Left kidney (tissue), 2 donors: ENCODE measurements around the gene STARD13. TPM values are rescaled to one million over a fixed set of nuclear protein-coding genes. Genes with fewer than 3 reads are reported as not detected.

Experiments used
- DNase-seq: peaks from one replicate; pipeline ENCODE4 v3.0.0-alpha.2; 2013
- polyA plus RNA-seq: library from polyadenylated mRNA; unstranded; fragments of 120-200 nt; gene quantifications from one replicate; pipeline ENCODE4 v1.2.1, GENCODE V29; 2013; ENCODE audit not compliant: insufficient read length

The STARD13 gene
- polyA plus RNA-seq, 1 donor = 21.3 TPM

DNA sequence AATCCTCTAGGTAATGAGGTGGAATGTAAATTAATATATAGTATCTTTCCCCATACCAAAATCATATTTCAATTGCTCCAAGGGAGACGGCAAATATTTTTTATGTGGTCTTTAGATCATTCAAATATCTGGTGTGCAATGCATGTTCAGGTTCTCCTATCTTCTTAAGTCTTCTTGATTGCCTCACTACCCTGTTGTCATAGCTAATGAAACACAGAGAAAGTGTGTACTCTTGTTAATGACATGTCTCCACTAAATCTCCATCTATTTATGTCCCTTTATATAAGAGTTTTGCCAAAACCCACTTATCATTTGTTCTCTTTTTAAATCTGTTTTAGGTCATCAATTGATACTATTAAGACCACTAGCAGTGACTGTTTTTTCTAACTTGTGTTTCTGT, 6.6 kb downstream of the STARD13 start:
- DNase-seq = no peak

DNA sequence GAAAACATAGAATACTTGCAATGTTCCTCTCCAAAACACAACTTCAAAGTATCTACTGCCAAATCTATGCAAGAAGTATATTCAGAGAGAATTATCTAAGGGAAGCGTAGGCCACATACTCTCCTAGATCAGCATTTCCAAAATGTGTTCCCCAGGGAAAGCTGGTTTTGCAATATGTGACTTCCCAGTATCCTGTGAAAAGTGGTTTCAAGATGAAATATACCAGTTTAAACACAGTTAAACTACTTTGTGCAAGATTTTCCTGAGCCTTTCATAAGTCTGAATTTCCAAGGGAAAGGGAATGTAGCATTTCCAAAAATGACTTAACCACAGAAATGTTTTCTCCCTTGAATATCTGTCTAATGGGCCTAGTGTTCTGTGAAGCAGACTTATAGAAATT, 7.6 kb downstream of the STARD13 start:
- no peak for DNase-seq

DNA sequence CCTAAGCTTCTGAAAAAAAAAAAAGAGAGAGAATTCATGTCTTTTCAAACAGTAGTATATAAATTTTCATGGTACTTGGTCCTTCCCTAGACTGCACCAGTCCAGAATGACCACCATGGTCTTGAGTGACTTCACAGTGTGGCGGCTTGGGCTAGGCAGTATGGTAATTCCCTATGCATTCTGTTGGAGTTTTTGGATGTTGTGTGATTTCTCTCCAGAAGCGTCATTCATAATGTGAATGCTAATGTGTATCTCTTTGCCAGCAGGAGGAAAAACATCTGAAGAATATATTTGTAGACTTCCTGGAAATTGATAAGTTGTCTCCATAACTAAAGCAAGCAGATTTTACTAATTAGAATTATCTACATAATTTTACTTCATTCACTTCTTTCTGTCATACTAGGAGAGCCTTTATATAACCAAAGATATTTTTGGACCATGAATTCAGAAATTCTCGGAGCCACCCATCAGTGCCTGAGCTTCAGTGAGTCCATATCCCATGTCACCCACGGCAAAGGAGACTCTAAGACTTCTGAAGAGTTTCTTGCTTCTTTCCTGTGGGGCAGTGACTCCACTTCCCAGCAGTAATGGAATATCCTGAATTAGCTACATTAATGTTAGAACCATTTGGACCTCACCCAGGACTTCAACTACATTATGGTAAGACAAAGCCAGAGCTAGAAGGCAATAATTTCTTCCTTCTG, 8.4 kb downstream of the STARD13 start:
- DNase-seq = no peak

DNA sequence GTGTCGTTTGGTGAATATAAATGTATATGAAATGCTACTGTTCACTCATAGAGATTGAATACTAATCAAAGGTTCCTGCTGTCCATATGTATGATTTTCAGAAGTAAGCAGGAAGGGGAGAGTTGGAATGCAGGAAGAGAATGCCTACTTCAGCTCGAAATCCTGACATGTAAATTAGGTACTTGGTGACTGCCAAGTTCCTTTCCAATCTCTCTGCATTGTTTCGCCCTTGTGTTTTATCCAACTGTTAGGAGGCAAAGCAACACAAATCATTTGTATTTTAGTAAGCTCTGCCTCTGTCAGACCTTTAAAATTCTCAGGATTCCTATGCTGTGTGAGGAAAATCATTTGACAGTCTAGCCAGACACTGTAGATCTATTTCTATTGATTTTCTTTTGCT, 9.0 kb downstream of the STARD13 start:
- DNase-seq = no peak

DNA sequence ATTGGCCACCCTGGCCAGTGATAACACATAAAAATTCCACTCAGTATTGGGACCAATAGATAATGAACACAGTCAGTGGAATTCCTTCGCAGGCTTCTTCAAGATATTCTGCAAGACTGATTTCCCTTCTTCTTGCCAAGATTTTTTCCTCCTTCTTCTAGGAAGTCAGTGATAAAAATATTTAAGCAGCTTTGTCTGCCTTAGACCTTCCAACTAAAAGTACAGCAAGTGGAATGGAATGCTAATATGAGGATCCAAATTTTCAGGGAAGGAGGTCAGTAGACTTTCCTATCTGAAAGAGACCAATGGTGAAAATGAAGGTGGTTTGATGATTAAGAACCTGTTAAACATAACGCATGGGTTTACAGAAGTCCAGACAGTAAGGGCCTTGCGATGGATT, 9.6 kb downstream of the STARD13 start:
- no peak for DNase-seq

DNA sequence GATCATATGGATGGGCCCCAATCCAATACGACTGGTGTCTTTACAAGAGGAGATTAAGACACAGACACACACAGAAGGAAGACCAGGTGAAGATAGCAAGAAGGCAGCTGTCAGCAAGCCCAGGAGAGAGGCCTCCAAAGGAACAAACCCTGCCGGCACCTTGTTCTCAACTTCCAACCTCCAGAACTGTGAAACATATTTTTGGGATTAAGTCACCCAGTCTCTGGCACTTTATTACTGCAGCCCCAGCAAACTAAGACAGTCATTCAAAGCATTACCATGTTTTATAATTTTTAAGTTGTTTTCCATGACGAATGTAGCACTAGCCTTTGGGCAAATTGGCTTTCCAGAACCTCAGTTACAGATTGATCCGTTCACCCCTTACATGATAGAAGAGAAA, 11.3 kb downstream of the STARD13 start:
- DNase-seq = no peak

DNA sequence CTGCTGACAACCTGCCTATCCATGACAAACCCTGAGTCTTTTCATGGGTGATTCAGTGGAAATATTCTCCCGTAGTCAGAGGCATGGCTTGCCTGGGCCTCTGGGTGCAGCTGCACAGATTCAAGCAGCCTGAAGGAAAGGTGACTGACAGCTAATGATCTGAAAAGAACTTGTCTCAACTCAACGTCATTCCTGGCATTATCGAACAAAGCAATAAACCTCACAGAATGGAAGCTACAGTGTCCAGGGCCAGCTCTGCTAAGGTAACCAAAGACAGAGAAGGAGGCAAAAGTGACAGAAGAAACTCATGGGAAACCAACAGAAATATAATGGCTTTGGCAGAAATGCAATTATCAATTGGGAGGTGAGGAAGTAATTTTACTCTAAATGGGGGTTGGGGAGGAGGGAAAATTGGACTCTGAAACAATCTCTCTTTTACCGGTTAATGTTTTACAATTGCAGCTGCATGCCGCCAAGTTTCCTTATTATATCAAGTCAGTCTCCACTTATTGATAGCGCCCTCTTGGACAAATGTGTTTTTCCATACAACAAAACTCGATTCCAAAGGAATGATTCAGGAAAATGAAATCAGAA, 12.9 kb downstream of the STARD13 start:
- DNase-seq = no peak

DNA sequence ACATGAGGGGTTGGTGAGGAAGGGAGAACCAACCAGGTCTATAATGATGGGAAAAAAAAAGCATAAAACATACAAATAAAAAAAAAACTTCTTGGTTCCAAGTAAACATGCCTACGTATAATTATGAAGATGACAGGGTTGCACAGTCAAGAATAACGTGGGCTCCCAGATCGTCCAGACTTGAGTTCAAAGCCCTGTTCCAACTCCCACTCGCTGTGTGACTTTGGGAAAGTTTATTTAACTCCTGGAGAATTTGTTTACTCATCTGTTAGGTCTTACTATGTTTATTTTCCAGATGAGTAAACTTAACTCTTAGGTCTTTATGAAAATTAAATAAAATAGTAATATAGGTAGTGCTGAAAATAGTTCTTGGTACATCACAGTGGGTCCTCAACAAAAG, 13.8 kb downstream of the STARD13 start:
- DNase-seq = no peak

DNA sequence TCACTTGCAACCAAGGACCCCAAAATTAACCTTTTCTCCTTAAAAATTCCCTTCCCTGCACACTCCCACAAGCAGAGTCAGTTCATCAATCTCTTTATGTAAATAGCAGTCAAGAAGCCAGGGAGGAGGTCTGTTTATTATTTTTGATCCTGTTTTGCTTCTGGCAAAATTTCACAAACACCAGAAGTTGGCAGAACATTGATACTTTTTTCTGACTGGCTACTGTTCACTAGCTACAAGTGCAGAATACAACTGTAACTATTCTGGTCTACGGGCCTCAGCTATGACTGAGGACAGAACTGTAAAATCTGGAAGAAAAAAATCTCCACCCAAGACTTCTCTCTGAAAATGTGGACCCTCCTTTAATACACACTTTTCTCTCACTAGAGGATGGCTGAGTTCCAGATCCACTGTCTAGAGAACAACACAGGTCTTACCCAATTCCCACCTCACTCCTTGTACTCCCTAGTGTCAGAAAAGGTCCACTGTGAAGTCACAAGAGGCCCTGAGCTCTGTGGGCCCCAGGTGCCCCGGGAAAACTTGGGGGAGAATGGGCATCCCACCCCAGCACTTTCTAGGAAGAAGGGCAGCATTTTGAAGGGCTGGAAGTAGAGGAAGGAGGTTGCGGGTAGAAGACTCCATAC, 14.5 kb downstream of the STARD13 start:
- DNase-seq = no peak

DNA sequence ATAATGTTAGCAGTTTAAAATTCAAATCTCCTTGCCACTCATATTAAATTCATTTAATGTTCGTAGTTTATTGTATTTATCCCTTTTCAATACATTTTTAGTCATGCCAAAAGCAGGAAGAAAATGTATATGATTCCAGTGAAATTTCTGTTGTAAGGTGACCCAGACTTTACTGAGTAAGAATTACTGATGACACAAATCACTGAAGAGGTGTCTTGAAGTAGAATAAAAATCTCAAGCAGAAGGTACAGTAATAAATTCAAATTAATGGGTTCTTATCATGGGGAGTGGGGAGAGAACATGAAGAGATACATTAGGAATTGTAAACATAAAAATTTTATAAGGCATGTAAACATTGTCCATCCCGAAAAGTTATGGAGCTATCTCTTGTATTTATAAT, 19.9 kb downstream of the STARD13 start:
- DNase-seq = no peak

DNA sequence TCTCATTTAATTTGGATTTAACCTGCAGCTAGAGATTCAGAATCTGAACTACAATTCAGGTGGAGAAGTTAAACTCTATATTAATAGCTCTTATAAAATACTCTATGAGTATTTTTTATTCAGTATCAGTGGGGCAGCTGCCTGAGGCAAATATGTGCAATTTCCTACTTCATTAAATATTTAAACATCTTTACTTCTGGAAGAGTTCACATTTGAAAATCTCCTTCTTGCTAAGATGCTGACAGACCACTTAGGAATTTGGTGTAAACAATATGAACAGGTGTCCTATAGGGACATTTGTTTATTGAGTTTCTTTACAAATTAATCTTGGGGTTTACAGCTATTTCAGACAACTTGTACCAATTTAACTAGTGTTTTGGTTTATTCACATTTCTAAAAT, 20.4 kb downstream of the STARD13 start:
- no peak for DNase-seq

DNA sequence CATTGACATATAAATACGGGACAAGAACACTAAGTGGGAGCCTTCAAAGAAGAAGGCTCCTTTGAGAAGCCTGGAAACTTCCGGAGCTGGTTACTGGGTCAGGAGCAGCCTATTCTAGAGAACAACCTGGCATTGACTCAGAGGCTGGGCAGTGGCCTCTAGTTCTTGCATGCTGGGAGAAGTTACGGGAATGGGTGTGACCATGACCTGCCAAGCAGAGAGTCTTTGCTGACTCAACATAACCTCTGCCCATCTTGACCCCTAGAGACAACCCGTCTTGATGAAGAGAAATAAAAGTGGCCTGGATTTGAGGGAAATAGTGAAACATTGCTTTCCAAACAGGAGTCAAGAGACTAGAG, 21.0 kb downstream of the STARD13 start:
- no peak for DNase-seq

DNA sequence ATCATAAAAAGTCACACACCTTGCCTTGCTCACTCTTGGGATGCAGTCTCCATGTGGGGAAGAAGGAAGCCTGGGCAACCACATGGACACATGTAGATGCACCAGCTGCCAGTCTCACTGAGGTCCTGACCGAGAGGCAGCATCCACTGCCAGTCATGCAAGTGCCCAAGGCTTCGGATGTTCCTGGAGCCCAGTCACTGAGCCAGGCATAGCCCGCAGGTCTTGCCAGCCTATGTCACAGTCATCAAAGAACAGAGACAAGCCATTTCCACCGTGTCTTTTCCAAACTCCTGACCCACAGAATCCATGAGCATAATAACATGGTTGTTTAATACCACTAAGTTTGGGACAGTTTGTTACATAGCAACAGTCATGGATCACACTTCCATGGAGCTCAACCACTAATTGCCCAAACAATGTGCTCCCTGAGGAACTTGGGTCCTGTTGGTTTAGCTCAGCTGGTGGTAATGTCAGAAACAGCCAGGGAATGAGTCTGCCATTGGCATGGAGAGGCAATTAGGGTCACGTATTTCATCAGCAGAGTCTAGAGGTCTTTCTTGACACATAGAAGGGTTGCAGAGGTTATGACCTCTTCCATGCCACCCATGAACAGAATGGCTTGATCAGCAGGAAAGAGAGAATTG, 21.5 kb downstream of the STARD13 start:
- no peak for DNase-seq

DNA sequence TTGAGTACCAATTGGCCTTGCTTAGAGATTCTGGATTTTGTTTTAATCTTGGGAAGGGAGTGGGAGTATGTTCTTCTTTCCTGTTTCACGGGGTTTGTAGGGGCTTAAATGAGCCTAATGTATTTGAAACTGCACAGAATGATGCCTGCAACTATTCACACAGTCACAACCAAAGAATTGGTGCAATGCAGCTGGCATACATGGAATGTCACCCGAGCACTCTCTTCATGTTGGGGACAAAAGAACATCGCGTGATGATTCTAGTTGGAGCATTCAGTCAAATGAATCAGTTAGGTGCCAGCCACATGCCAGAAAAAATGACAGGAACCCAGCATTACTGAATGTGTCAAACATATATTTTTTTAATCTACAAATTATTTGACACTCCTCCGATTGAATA, 22.1 kb downstream of the STARD13 start:
- DNase-seq = no peak

DNA sequence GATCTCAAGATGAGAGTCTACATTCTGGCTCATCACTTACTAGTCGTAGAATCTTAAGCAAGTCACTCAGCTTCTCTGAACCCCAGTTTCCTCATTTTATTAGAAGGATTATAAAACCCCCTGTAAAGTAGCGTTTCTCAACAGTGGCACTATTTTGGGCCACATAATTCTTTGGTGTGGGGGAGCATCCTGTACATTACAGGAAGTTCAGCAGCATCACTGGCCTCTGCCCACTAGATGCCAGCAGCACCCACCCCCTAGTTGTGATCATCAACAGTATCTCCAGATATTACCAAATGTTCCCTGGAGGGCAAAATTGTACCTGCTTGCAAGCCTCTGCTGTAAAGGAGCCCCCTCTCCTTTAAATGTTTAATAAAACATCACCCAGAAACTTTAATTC, 22.6 kb downstream of the STARD13 start:
- no peak for DNase-seq

DNA sequence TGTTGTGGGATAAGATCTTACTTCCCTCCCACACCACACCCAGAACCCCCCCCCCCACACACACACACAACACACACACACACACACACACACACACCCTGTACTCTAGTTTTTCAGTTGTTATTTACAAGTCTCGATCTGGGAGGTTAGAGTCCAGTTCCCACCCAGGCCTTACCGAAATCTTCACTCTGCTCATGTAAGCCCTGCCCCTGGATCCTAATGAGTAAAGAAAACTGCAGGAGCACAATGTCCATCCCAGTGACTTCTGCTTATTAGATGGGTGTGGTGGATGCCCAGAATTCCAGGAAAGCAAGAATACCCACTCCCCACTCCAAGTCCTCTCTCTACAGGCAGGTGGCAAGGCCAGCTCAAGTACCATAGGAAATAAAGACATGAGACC, 23.0 kb downstream of the STARD13 start:
- DNase-seq = no peak

DNA sequence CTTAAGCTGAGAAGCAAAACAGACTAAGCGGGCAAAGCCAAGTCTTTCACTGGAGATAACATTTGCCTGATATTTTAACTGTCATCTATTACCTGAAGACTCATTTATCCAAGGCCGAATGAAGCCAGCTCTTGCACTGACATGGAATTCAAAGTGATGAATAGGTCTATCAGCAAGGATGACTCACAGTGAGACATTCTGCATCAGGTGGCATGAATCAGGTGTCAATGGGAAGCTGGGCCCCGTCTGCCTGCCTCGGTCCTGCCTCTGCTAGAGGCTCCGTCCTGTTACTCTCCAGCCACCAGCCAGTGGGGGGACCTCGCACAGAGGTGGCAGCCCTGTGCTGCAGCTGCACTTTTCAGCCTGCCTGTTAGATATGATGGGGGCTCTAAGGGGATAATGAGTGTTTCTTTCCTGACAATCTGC, 23.5 kb downstream of the STARD13 start:
- no peak for DNase-seq

DNA sequence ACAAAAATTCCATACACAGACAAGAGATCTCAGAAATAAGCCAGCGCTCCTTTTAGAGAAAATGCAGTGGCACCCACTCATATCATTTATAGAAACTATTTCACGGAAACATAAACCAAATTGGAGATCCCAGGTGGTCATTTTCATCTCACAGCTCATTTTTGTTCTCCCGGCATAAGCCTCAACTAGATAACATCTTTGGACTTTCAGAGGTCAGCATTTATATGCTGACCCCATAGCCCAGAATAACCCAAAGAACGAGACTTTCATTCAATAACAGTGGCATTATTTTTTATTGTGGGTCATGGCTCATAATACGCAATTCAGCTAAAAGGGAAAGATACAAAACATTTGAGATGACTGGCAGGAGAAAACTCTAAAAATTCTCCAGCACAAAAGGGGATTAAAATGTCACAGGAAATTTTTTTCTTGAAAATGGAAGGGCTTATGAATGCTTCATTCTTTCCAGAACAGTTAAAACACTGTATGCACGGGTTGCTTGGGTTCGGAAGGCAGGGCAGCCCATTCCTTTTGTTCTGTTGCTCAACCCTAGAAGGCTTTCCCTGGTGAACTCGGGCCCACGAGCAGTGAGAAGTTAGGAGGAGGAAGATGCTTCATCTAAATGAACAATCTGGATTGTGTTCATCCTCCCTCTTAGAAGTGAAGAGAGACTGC, 24.0 kb downstream of the STARD13 start:
- DNase-seq = no peak

DNA sequence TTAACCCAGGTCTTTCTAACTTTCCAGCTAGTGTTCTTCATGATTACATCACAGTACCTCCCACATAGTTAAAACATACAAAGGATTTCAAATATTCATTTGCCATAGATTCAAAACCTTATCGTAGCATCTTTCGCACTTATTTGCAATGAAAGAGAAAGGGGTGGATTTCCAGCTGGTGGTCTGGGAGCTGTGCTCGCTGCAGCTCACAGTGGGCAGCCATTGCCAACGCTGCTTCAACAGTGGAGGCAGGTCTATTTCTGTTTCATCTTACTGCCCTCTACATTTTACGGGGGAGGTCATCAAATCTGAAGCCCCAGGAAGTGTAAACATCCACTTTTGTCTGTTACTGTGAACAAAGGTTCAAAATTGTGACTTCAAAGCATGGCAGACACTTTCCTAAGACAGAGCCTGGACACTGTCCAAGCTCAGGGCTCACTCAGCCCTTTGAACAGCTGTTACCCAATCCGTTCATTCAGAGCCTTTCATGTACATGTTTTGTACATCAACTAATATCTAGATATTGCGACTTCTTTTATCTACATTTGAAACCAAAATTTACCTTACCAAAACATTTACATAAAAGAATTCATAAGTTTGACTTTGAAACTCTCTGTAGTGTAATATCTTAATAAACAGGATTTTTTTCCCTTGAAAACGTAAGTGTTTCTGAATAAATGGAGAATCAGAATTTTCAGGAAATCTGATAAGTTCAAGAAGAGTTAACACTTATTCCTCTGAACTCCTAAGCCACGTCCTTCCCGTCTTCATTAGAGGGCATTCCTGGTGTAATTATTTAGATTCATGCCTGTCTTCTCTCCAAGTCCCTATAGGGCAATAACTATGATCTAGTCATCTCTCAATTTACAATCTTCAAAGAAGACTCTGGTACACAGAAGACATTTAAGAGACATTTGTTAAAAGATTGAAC, 25.1 kb downstream of the STARD13 start:
- DNase-seq = no peak

DNA sequence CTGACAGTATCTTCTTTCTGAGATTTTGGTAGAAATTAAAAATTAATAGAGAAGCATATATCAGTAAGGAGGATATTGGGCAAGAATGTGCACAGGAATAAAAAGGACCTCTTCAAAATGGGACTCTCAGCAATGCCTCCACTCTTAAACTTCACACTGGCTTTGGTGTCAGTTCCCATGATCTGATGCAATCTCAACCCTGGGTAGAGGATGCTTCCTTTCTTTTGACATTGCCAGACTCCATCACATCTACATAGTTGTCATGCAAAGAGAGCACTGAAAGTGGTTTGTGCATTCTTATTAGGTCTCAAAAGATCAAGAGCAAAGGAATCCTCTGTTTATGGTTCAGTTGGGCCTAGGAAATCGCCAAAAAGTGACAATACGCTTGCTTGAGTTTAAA, 26.3 kb downstream of the STARD13 start:
- DNase-seq = no peak

DNA sequence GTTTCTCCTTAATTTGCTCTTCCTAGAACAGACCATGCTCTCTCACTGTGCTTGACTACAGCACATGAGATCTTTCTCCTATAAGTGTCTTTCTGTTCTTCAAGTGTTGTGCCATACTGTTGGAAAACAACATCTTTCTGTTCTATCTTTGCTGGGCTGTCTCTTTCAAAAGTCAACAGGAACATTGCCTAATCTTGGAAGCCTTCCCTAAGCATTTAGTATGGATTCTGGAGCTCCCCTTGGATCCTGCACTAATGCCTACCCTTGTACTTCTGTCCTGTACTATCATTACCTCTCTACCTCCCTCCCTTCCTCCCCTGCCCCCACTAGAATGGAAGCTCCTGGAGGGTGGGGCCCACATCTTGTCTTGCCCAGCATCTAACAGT, 26.8 kb downstream of the STARD13 start:
- no peak for DNase-seq
